DMS153 (cell line): Measurements from ENCODE around the gene ERN1.

ENCODE experiments used
- DNase-seq: peaks from one replicate; lab custom pipeline; 2025; lab: John Stamatoyannopoulos, UW

Gene ERN1

GRCh38 chr17:64061178-64061898 lies 68.6 kb downstream of the ERN1 start:
- no peak for DNase-seq

- no peak for DNase-seq
These were observed 69.6 kb downstream of the ERN1 start for GRCh38 chr17:64060331-64060730.

GRCh38 chr17:64059756-64060155 lies 70.2 kb downstream of the ERN1 start:
- DNase-seq: no peak

GRCh38 chr17:64058621-64059020 lies 71.3 kb downstream of the ERN1 start:
- DNase-seq: no peak

GRCh38 chr17:64057701-64058263 lies 72.2 kb downstream of the ERN1 start:
- DNase-seq: no peak

- DNase-seq: no peak
These were observed 73.5 kb downstream of the ERN1 start for GRCh38 chr17:64056269-64057005.

- no peak for DNase-seq
These were observed 74.5 kb downstream of the ERN1 start for GRCh38 chr17:64055183-64056142.

GRCh38 chr17:64054304-64054703 lies 75.6 kb downstream of the ERN1 start:
- DNase-seq: no peak

GRCh38 chr17:64053101-64053500 lies 76.8 kb downstream of the ERN1 start:
- no peak for DNase-seq

- no peak for DNase-seq
These were observed 78.8 kb downstream of the ERN1 start for GRCh38 chr17:64051153-64051552.

GRCh38 chr17:64048805-64049204 lies 81.1 kb downstream of the ERN1 start:
- no peak for DNase-seq

GRCh38 chr17:64045176-64045575 lies 84.8 kb downstream of the ERN1 start:
- no peak for DNase-seq

- DNase-seq: no peak
These were observed 87.1 kb downstream of the ERN1 start for GRCh38 chr17:64042700-64043485.

- DNase-seq: no peak
These were observed 88.0 kb downstream of the ERN1 start for GRCh38 chr17:64041912-64042311.

GRCh38 chr17:64040206-64040605 lies 89.7 kb downstream of the ERN1 start:
- DNase-seq: no peak

- no peak for DNase-seq
These were observed 90.9 kb downstream of the ERN1 start for GRCh38 chr17:64039106-64039400.

GRCh38 chr17:64038331-64039105 lies 91.4 kb downstream of the ERN1 start:
- DNase-seq: no peak

- DNase-seq: no peak
These were observed 92.1 kb downstream of the ERN1 start for GRCh38 chr17:64037802-64038201.

GRCh38 chr17:64037180-64037579 lies 92.8 kb downstream of the ERN1 start:
- DNase-seq: no peak

- no peak for DNase-seq
These were observed 93.6 kb downstream of the ERN1 start for GRCh38 chr17:64036198-64036922.
